Measurements from ENCODE around the gene KIF1A.

DNA sequence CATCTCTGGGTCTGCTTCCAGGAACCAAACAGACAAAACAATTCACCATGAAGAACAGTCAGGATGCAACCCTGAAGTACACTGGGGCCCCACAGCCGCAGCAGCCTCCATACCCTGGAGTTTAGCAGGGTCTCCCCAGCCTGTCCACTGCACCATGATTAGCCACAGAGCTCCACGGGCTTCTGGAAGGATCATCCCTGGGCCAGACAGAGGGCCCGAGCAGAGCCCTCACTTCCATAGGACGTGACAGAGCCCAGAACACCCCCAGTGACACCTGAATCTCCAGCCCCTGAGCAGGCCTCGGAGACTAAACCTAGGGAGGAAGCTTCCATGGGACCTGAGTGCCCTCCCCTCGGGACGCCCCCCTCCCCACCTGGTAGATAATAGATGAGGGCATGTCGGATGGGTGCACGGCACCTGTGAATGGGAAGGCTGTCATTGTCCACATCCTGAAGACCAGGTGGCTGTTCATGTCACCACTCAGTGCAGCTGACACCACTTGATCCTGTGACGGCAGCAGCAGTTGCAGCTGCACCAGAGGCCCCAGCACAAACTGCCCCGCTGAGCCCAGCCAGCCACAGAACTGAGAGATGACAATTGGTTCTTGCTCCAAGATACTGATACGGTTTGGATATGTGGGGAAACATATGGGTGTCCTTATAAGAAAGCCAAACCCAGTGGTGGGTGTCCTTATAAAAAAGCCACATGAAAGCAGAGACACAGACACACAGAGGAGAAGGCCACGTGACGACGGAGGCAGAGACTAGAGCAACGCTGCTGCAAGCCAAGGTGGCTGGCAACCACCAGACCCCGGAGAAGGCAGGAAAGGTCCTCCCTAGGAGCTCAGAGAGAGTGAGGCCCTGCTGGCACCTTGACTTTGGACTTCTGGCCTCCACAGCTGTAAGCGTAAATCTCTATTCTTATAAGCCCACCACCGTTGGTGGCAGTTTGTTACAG lies 23.2 kb downstream of the KIF1A start:
- no peak for TF ChIP-seq POLR2AphosphoS5 (IDR thresholded peaks at IDR 0.05; ENCODE audit: low read depth, low read length)
- TF ChIP-seq, protein P1, sequence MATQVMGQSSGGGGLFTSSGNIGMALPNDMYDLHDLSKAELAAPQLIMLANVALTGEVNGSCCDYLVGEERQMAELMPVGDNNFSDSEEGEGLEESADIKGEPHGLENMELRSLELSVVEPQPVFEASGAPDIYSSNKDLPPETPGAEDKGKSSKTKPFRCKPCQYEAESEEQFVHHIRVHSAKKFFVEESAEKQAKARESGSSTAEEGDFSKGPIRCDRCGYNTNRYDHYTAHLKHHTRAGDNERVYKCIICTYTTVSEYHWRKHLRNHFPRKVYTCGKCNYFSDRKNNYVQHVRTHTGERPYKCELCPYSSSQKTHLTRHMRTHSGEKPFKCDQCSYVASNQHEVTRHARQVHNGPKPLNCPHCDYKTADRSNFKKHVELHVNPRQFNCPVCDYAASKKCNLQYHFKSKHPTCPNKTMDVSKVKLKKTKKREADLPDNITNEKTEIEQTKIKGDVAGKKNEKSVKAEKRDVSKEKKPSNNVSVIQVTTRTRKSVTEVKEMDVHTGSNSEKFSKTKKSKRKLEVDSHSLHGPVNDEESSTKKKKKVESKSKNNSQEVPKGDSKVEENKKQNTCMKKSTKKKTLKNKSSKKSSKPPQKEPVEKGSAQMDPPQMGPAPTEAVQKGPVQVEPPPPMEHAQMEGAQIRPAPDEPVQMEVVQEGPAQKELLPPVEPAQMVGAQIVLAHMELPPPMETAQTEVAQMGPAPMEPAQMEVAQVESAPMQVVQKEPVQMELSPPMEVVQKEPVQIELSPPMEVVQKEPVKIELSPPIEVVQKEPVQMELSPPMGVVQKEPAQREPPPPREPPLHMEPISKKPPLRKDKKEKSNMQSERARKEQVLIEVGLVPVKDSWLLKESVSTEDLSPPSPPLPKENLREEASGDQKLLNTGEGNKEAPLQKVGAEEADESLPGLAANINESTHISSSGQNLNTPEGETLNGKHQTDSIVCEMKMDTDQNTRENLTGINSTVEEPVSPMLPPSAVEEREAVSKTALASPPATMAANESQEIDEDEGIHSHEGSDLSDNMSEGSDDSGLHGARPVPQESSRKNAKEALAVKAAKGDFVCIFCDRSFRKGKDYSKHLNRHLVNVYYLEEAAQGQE (IDR thresholded peaks at IDR 0.05; ENCODE audit: insufficient read depth in 1 of 2, low read depth in 2 of 2, low read length in 2 of 2) = no peak
- no peak for TF ChIP-seq TAF1 (IDR thresholded peaks at IDR 0.05; ENCODE audit: borderline replicate concordance, insufficient read depth, low read length)
